Germinal center (tissue), 1 donor: ENCODE measurements around the gene EXTL1.
"Not testable (repeated sequence)": the region's sequence is repeated elsewhere in the genome, so short reads cannot be mapped to it uniquely, and the experiment has no call there.

Experiments
- DNase-seq: peaks from one replicate; pipeline ENCODE4 v3.0.0; 2012; ENCODE audit warnings: mixed read lengths, low spot score

Gene EXTL1

DNA sequence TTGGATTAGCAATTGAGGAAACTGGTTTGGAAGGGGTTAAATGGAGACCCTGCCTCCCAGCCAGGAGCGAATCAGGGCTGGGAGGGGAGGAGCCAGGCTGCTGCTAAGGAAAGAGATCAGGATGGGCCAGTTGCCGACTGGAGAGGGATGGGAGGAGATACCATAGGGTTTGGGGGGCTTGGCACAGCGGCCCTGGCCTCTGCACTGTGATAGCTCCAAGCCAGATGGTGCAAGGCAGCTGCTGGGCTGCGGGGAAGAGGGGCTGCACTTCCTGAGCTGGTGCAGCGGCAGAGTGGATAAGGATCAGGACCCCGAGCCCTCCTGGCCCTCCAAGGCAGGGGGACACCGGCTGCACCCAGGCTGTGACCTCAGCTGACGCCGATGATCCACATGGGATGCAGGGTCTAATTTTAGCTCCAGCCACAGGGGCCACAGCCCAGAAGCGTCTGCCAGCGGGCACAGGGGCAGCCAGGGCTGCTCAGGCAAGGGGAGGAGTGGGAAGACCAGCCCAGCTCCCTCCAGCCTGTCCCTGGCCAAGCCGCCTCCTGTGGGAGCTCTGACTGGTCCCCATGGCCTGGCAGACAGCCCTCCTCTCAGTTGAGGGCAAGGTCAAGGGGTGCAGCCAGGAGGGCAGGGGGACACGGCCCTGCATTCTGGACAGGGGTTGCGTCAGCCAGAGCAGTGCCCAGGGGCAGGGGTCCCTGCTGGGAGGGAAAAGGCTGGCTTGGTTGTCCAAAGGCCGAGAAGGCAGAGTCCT is at the start of gene EXTL1:
Gene EXTL1 (plus strand): TSS at position 129 of the 757 bp plus-strand sequence. CDS start 872 bp downstream, outside the sequence.
- DNase-seq = no peak

GRCh38 chr1:25971811-25972180 is 49.8 kb upstream of the EXTL1 start:
- no peak for DNase-seq

GRCh38 chr1:25973610-25974321 is 47.8 kb upstream of the EXTL1 start:
- DNase-seq = no peak

- DNase-seq = no peak
Observed at GRCh38 chr1:25977801-25978200, 43.8 kb upstream of the EXTL1 start.

GRCh38 chr1:25978403-25978802 is 43.2 kb upstream of the EXTL1 start:
- DNase-seq = no peak

GRCh38 chr1:25979210-25979609 is 42.4 kb upstream of the EXTL1 start:
- DNase-seq = no peak

DNA sequence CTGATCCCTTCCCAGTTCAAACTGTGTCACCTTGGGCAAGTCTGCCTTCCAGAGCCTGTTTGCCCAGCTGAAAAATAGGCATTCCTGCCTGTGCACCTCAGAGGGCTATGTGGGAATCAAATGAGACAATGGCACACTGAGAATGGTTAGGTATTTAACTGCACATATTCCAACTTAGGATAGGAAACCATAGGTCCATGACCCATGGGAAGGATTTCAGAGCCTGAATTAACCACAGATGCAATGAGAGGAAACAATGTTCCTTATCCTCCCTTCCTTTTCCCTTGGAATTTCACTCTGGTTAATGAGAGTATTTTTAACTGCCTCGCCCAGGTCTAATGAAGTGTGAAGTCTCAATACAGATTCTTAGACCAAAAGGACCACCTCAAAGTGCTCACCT is 36.4 kb upstream of the EXTL1 start:
- no peak for DNase-seq

GRCh38 chr1:25985670-25986069 is 35.9 kb upstream of the EXTL1 start:
- DNase-seq = no peak

DNA sequence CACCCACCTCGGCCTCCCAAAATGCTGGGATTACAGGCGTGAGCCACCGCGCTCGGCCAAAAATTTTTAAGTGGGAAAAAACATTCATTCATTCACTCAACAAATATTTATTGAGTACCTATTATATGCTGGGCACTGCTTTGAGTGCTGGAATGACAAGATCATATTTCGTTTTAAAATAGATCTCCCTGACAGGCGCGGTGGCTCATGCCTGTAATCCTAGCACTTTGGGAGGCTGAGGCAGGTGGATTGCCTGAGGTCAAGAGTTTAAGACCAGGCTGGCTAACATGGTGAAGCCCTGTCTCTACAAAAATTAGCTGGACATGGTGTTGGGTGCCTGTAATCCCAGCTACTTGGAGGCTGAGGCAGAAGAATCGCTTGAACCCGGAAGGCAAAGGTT is 34.8 kb upstream of the EXTL1 start:
- not testable (repeated sequence) for DNase-seq

DNA sequence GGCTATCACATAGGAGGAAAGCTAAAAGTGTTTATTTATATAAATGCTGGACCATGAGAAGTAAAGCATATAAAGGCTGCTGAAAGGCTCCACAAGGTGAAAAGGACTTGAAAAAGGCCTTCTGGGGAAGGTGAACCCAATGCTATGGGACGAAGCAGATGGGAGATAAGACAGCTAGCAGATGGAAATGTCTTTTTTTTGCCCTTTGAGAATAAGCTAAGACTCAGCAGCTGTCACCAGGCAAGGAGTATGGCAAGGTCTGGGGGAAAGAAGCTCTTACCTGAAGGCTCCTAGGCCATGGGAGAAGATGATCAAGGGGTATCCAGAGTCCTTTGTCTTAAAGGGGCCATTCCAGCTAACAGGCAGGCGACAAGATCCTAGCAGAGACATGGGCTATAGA is 33.6 kb upstream of the EXTL1 start:
- no peak for DNase-seq

- DNase-seq = no peak
Observed at GRCh38 chr1:25989440-25990234, 31.9 kb upstream of the EXTL1 start.

- DNase-seq = no peak
Observed at GRCh38 chr1:25990251-25990650, 31.3 kb upstream of the EXTL1 start.

- no peak for DNase-seq
Observed at GRCh38 chr1:25990702-25991395, 30.7 kb upstream of the EXTL1 start.

- DNase-seq = no peak
Observed at GRCh38 chr1:25991937-25992688, 29.5 kb upstream of the EXTL1 start.

- DNase-seq = no peak
Observed at GRCh38 chr1:25992689-25993171, 28.8 kb upstream of the EXTL1 start.

DNA sequence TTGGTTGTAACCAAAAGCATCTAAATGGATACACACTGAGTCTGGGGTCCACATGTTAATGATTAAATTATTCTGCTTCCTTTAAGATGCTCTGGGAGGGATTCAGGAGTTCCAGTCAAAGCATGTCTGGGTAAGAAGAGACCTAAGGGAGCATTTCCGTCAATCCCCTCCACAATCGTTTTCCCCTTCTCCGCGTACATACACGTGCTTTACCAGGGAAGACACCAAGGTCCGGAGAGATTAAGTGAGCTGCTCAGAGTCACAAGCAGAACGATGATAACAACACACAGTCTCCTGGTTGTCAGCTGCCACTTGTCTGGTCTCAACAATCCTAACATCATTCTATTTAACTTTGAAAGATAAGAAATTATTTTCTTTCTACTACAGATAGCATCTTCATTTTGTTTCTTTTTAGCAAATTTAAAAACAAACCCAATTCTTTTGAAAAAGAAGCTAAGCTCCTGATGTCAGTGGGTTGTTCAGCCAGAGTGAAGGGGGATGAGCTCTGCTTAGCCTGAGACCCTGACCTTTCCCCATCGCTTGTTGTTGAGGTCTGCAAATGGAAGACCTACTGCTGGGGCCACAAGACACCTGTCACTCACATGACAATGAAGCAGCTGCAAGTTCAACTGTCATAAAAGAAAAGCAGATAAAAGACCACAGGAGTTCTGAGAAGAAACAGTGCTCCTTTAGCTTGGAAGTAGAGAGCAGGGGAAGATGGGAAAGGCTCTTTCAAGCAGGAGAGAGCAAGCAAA is 28.2 kb upstream of the EXTL1 start:
- DNase-seq = no peak

- no peak for DNase-seq
Observed at GRCh38 chr1:25994402-25995150, 27.0 kb upstream of the EXTL1 start.

DNA sequence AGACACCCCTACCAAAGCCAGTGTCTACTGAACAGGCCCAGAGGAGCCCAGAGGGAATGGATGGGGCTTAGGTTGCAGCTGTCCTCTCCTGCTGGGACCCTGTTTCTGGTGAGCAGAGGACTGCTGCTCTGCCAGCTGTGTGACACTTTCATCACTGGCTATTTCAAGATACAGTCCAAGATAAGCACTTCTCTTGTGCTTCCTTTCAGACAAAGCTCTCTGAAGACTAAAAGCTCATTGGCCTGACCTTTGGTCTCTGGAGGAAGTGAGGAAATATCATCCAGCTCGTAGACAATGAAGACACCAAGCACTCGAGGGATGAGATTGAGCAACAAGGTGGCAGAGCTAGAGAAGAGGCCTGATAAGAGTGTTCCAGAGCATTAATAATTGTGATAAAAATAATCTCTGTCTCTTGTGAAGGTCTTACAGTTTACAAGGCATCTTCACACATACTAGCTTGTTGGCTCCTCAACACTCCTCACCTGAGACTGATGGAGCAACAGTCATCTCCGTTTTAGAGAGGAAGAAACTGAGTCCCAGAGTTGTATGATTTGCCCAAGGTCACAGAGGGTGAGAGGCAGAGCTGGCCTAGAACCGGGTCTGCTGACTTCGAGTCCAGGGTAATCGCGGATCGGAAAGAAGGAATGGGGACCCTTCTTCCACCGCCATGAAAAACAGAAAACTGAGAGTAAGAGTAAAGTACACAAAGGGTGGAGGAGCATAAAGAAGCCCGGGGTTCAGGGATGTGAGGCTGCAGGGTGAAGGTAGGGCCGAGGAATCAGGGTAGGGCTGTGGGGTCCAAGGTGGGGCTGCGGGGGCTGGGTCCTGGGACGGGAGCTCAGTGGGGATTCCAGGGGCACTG is 24.4 kb upstream of the EXTL1 start:
- DNase-seq = peak; percentile 24
